GM12878 (cell line): ENCODE data around the gene PTPRF. TPM values are rescaled to one million over a fixed set of nuclear protein-coding genes. Genes with fewer than 3 reads are reported as not detected.

Experiments used
- ATAC-seq: fragments of 200-7000 bp; cut with Tn5 transposase; 3 replicates; pipeline ENCODE4 v1.9.1; 2020; ENCODE audit warnings: mild to moderate bottlenecking, moderate library complexity
- BruUV-seq: library from RNA; stranded (reverse); fragments of 400-500 nt; replicated peaks from 2 replicates; lab custom pipeline; 2021; lab: Mats Ljungman, UMichigan
- CTCF ChIA-PET: fragments of 300-600 bp; sonication (Branson Sonifier 250); formaldehyde crosslinking; extraction: SDS; loops from one replicate; lab custom pipeline; 2021; ENCODE audit warnings: inconsistent platforms; lab: Yijun Ruan, JAX
- POLR2A ChIA-PET: fragments of 350-600 bp; formaldehyde crosslinking; extraction: SDS; loops from one replicate; lab custom pipeline; 2021; ENCODE audit warnings: inconsistent platforms; lab: Charles Lee
- RAD21 ChIA-PET: fragments of 300-600 bp; sonication (Branson Sonifier 250); formaldehyde crosslinking; loops from one replicate; lab custom pipeline; 2023; ENCODE audit warnings: antibody characterized with exemption; ENCODE audit not compliant: unreplicated experiment; lab: Charles Lee
- SMC1A ChIA-PET: fragments of 300-600 bp; sonication (Branson Sonifier 250); formaldehyde crosslinking; loops from one replicate; lab custom pipeline; 2023; ENCODE audit not compliant: unreplicated experiment, uncharacterized antibody; lab: Charles Lee
- DNase-seq: peaks from one replicate; pipeline ENCODE4 v3.0.0-alpha.2; 2011; ENCODE audit warnings: low read depth, low spot score
- FAIRE-seq: peaks from 3 replicates; lab custom pipeline; 2011; peaks lifted over from hg19 to GRCh38; lab: Jason Lieb, UNC
- H2AFZ ChIP-seq: 2 replicates; pipeline ENCODE4 v1.6.0; 2011; ENCODE audit warnings: low read depth, low read length, control low read depth; ENCODE audit not compliant: control insufficient read depth
- H3K27ac ChIP-seq: 2 replicates; pipeline ENCODE4 v1.5.1; 2011; ENCODE audit warnings: control low read depth; ENCODE audit not compliant: control insufficient read depth, insufficient read depth
- H3K27me3 ChIP-seq, 2 experiments: replicated peaks in 1 of 2; 2 replicates each; pipeline versions ENCODE4 v1.6.0 to v1.6.1; 2011; ENCODE audit warnings: low read length in 1 of 2; ENCODE audit not compliant: control insufficient read depth in 2 of 2, insufficient read depth in 2 of 2
- H3K36me3 ChIP-seq, 2 experiments: 2 replicates each; pipeline ENCODE4 v1.5.1; 2011; ENCODE audit warnings: low read length in 1 of 2; ENCODE audit not compliant: control insufficient read depth in 2 of 2, insufficient read depth in 2 of 2
- H3K4me1 ChIP-seq: 2 replicates; pipeline ENCODE4 v1.6.1; 2011; ENCODE audit warnings: mild to moderate bottlenecking, low read length, moderate library complexity, mixed read lengths; ENCODE audit not compliant: control insufficient read depth, insufficient read depth
- H3K4me2 ChIP-seq: 2 replicates; pipeline ENCODE4 v1.6.0; 2011; ENCODE audit warnings: control low read depth; ENCODE audit not compliant: control insufficient read depth, insufficient read depth
- H3K4me3 ChIP-seq: fragments of 200-600 bp; sonication (generic); 2 replicates; pipeline ENCODE4 v1.5.1; 2016
- H3K79me2 ChIP-seq: 2 replicates; pipeline ENCODE4 v1.6.0; 2011; ENCODE audit warnings: low read length; ENCODE audit not compliant: control insufficient read depth, insufficient read depth
- H3K9ac ChIP-seq: 2 replicates; pipeline ENCODE4 v1.8.0; 2011; ENCODE audit warnings: low read length, control low read depth, mixed read lengths; ENCODE audit not compliant: control insufficient read depth, insufficient read depth
- H3K9me3 ChIP-seq: replicated peaks from 3 replicates; pipeline ENCODE4 v1.5.1; 2011; ENCODE audit warnings: mild to moderate bottlenecking, low read length; ENCODE audit not compliant: control insufficient read depth, insufficient read depth
- H4K20me1 ChIP-seq: 2 replicates; pipeline ENCODE4 v1.6.0; 2011; ENCODE audit not compliant: control insufficient read depth, insufficient read depth
- BRCA1 ChIP-seq: IDR thresholded peaks from 2 replicates; pipeline ENCODE4 v1.6.1; 2011; ENCODE audit warnings: low read depth, low read length, improper control_type of control experiment
- KAT2A ChIP-seq: conservative IDR thresholded peaks from 2 replicates; pipeline ENCODE4 v1.6.1; 2011; ENCODE audit warnings: low read depth, low read length; ENCODE audit not compliant: control insufficient read depth
- MYC ChIP-seq: IDR thresholded peaks from 2 replicates; pipeline ENCODE4 v1.6.1; 2011; ENCODE audit warnings: mild to moderate bottlenecking, low read length, moderate library complexity, inconsistent platforms; ENCODE audit not compliant: insufficient read depth, insufficient replicate concordance, insufficient read length, severe bottlenecking
- RB1 ChIP-seq: fragments of 450-650 bp; formaldehyde crosslinking; IDR thresholded peaks from 2 replicates; pipeline ENCODE4 v1.6.1; 2017; ENCODE audit warnings: mild to moderate bottlenecking, borderline replicate concordance
- ZNF24 ChIP-seq: fragments of 450-650 bp; IDR thresholded peaks from 2 replicates; pipeline ENCODE4 v1.6.1; 2017; ENCODE audit warnings: antibody characterized with exemption, mild to moderate bottlenecking
- WGBS: methylation state at CpG from one replicate; pipeline ENCODE4 v1.1.6; 2016; ENCODE audit warnings: low lambda C conversion rate; ENCODE audit not compliant: insufficient replicate concordance, insufficient coverage; ENCODE audit errors: missing lambda C conversion rate; 5-methylcytosine and 5-hydroxymethylcytosine counted together
- in situ Hi-C: fragments of 300-500 bp; cut with MboI; formaldehyde crosslinking; loops from 9 replicates; pipeline ENCODE4 v1.14.3; 2018; ENCODE audit warnings: mixed read lengths
- intact Hi-C: fragments of 100-400 bp; cut with micrococcal nuclease; formaldehyde crosslinking; loops from one replicate; pipeline ENCODE4 v1.14.2; 2022; ENCODE audit not compliant: unreplicated experiment
- polyA plus RNA-seq, 11 experiments: library from polyadenylated mRNA; depleted of rRNA in 4 of 11; unstranded in 6 of 11; stranded (reverse) in 5 of 11; fragments of >200 nt; fragmentation: Nextera tagmentation in 4 of 11; fragmentation: Illumina TruSeq in 1 of 11; extraction: Ambion mirVana in 4 of 11; extraction: Trizol in 1 of 11; gene quantifications; 1 replicate in 1 of 11; 2 replicates in 10 of 11; pipeline versions ENCODE4 v1.2.1 to v1.2.3, GENCODE V29; 2011 to 2016; ENCODE audit warnings: inconsistent platforms in 2 of 11, missing spikeins in 2 of 11, low read depth in 1 of 11
- total RNA-seq, 4 experiments: library from RNA; depleted of rRNA in 3 of 4; stranded (reverse); fragments of >200 nt in 3 of 4; fragmentation: Illumina TruSeq in 1 of 4; extraction: Trizol in 1 of 4; gene quantifications; 2 replicates each; pipeline versions ENCODE4 v1.2.1 to v1.2.3, GENCODE V29; 2013 to 2021
- TF ChIP-seq, protein P1 (sequence below): fragments of 450-650 bp; IDR thresholded peaks from 2 replicates; pipeline ENCODE4 v1.6.1; 2017; ENCODE audit warnings: mild to moderate bottlenecking

The PTPRF gene
- total and polyA plus RNA-seq, 10 of the 15 experiments (the other 5 are each of a cell fraction or from before 2014, with no cell fraction given): 0.04 to 2.6 (median 0.32) TPM

DNA sequence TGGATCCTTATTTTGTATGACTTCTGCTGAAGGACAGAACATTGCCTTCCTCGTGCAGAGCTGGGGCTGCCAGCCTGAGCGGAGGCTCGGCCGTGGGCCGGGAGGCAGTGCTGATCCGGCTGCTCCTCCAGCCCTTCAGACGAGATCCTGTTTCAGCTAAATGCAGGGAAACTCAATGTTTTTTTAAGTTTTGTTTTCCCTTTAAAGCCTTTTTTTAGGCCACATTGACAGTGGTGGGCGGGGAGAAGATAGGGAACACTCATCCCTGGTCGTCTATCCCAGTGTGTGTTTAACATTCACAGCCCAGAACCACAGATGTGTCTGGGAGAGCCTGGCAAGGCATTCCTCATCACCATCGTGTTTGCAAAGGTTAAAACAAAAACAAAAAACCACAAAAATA lies 91.8 kb downstream of the PTPRF start (continued):
- TF ChIP-seq MYC (no peak), KAT2A (no peak), ZNF24 (no peak), BRCA1 (no peak)
- TF ChIP-seq, protein P1, sequence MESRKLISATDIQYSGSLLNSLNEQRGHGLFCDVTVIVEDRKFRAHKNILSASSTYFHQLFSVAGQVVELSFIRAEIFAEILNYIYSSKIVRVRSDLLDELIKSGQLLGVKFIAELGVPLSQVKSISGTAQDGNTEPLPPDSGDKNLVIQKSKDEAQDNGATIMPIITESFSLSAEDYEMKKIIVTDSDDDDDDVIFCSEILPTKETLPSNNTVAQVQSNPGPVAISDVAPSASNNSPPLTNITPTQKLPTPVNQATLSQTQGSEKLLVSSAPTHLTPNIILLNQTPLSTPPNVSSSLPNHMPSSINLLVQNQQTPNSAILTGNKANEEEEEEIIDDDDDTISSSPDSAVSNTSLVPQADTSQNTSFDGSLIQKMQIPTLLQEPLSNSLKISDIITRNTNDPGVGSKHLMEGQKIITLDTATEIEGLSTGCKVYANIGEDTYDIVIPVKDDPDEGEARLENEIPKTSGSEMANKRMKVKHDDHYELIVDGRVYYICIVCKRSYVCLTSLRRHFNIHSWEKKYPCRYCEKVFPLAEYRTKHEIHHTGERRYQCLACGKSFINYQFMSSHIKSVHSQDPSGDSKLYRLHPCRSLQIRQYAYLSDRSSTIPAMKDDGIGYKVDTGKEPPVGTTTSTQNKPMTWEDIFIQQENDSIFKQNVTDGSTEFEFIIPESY: no peak

DNA sequence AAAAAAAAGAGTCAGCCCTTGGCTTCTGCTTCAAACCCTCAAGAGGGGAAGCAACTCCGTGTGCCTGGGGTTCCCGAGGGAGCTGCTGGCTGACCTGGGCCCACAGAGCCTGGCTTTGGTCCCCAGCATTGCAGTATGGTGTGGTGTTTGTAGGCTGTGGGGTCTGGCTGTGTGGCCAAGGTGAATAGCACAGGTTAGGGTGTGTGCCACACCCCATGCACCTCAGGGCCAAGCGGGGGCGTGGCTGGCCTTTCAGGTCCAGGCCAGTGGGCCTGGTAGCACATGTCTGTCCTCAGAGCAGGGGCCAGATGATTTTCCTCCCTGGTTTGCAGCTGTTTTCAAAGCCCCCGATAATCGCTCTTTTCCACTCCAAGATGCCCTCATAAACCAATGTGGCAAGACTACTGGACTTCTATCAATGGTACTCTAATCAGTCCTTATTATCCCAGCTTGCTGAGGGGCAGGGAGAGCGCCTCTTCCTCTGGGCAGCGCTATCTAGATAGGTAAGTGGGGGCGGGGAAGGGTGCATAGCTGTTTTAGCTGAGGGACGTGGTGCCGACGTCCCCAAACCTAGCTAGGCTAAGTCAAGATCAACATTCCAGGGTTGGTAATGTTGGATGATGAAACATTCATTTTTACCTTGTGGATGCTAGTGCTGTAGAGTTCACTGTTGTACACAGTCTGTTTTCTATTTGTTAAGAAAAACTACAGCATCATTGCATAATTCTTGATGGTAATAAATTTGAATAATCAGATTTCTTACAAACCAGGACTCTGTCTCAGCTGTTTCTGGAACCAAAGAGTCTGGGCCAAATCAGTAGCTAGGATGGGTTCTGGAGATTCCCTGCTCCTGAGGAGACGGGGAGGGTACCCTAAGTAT lies 92.5 kb downstream of the PTPRF start:
- TF ChIP-seq RB1: no peak
- SMC1A ChIA-PET: interaction anchor here (0.9 kb wide), 1 partner anchor 33 kb away, joined by 3 read pairs; no protein-coding TSS in a partner anchor

More for the DNA sequence above, 92.5 kb downstream of the PTPRF start:
- BruUV-seq: no TSS peak
- RAD21 ChIA-PET: interaction anchor here (1.0 kb wide), 1 partner anchor 93 kb away, joined by 4 read pairs; no protein-coding TSS in a partner anchor
- no peak overlapping the region for H3K4me3 ChIP-seq
- no peak overlapping the region for H3K4me2 ChIP-seq
- intact Hi-C loops: no loop called here
- no peak overlapping the region for H3K9ac ChIP-seq
- no peaks in the 10 kb centered on the region for H3K9me3 ChIP-seq
- no peaks in the 10 kb centered on the region for H4K20me1 ChIP-seq
- WGBS: 27% methylated on average over 13 of the region's 13 CpGs
- CTCF ChIA-PET: no interaction called here
- no peaks in the 10 kb centered on the region; a peak in 3 of 4 replicates for H3K27me3 ChIP-seq
- in situ Hi-C loops: no loop called here
- POLR2A ChIA-PET: interaction anchor here (0.5 kb wide), 1 partner anchor 91 kb away, joined by 3 read pairs; no protein-coding TSS in a partner anchor
- DNase-seq: no peak
- no peak overlapping the region for H2AFZ ChIP-seq
- no peak overlapping the region for H3K27ac ChIP-seq
- H3K36me3 ChIP-seq: no peaks in the 10 kb centered on the region
- H3K79me2 ChIP-seq: no peaks in the 10 kb centered on the region
- no peak for FAIRE-seq
- no peaks in the 10 kb centered on the region for H3K4me1 ChIP-seq
- no peak for ATAC-seq
